GM18867 (cell line): Measurements from ENCODE around the gene ZBTB16.

Experiments used
- ATAC-seq: cut with Tn5 transposase; IDR thresholded peaks from one replicate; pipeline ENCODE4 v1.9.1; 2021; ENCODE audit warnings: mild to moderate bottlenecking, moderate library complexity; ENCODE audit not compliant: unreplicated experiment

Gene ZBTB16

GRCh38 chr11:114197799-114198500 is 138.4 kb downstream of the ZBTB16 start:
- ATAC-seq: no peak

- ATAC-seq: no peak
These were observed 139.5 kb downstream of the ZBTB16 start for GRCh38 chr11:114199051-114199450.

- no peak for ATAC-seq
These were observed 141.0 kb downstream of the ZBTB16 start for GRCh38 chr11:114200351-114201133.

DNA sequence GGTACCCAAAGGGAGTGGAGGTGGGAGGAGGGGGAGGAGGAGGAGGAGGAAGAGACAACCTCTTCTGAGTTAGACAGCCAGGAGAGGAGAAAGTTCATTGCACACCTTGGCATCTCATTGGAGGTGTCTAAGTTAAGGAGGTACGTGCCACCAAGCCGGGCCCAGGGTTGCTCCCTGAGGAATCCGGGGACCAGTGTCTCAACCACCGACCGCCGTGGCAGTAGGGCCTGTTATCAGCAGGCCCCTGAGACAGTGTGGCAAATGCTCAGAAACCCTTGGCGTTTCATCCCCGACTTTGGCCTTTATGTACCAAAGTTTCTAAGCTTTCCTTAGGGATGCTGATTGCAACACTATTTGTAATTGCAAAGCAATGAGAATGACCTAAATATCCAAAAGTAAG is 141.7 kb downstream of the ZBTB16 start:
- ATAC-seq: no peak

GRCh38 chr11:114202011-114202609 is 142.6 kb downstream of the ZBTB16 start:
- no peak for ATAC-seq

GRCh38 chr11:114207096-114207495 is 147.6 kb downstream of the ZBTB16 start:
- no peak for ATAC-seq

- no peak for ATAC-seq
These were observed 148.9 kb downstream of the ZBTB16 start for GRCh38 chr11:114208377-114208776.

- no peak for ATAC-seq
These were observed 149.8 kb downstream of the ZBTB16 start for GRCh38 chr11:114209343-114209742.

GRCh38 chr11:114209904-114210303 is 150.4 kb downstream of the ZBTB16 start:
- ATAC-seq: no peak

GRCh38 chr11:114211444-114212121 is 152.1 kb downstream of the ZBTB16 start:
- ATAC-seq: no peak

- no peak for ATAC-seq
These were observed 154.1 kb downstream of the ZBTB16 start for GRCh38 chr11:114213622-114214021.

- no peak for ATAC-seq
These were observed 155.9 kb downstream of the ZBTB16 start for GRCh38 chr11:114215428-114215827.

DNA sequence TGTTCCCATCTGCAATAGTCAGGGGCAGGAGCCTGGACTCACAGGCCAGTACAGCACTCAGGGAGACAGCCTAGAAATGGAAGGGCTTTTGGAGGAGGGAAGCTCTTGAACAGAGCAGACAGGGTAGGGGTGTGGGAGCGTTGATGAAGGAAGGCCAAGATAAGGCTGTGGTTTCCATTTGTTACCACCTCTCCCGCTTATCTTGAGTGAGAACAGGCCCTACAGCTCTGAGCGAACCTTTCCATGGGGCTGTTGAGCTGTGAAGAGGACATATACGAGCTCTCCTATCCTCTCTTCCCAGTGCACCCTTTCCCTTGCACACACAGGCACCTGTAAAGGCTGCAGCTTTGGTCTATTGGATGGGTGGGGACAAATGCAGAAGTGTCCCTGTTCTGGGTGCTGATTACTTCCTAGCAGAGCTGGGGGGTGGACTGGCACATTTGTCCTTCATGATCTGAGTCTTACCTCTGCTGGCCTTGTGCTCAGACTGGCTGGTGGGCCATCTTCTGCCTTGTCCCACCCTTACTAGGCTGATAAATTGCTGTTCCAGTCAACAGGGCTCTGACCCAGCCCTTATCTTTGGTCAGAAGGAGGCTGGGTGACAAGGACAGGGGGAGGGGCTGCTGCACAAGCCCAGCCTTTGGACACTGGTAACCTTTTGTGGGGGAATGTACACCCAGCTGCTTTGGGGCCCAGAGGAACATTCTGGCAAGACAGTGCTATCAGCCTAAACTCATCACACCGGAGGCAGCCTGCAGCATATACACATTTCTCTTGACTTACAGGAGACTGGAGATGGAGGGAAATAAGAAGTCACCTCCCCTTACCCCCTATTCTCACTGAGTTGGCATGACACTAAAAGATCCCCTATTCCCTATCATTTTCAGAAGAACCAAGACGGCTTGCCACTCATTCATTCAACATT is 156.6 kb downstream of the ZBTB16 start:
- ATAC-seq: no peak

DNA sequence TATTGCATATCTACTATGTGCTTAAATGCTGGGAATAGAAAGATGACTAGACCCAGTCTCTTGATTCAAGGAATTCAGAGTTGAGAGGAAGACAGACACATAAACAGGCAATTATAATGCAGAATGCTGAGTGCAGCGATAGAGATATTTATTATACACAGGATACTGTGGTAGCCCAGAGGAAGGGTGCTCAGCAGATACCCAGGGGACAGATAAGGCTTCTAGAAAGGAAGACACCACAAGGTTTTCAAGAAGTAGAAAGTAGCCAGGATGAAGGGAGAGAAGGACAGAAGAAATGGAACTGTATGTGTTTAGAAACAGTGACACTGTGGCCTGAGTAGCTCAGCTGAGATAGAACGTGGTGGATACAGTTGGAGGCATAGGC is 157.3 kb downstream of the ZBTB16 start:
- ATAC-seq: no peak

DNA sequence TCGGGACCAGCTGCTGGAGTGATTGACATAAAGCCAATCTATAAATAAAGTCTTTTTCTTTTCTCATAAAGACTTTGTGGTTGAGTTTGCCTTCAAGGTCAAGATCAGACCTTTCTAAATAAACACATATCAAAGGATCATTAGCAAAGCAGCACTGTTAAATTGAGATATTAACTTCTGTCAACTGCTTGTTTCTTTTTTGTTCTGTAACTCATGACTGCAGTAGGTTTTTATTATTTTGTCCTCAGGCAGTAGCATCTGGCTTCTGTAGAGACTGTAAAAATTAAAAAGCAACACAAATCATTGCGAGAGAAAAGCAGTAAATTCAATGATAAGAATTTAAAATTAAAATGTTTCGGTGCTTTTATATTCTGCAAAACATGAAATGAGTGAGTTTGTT is 159.0 kb downstream of the ZBTB16 start:
- ATAC-seq: no peak

DNA sequence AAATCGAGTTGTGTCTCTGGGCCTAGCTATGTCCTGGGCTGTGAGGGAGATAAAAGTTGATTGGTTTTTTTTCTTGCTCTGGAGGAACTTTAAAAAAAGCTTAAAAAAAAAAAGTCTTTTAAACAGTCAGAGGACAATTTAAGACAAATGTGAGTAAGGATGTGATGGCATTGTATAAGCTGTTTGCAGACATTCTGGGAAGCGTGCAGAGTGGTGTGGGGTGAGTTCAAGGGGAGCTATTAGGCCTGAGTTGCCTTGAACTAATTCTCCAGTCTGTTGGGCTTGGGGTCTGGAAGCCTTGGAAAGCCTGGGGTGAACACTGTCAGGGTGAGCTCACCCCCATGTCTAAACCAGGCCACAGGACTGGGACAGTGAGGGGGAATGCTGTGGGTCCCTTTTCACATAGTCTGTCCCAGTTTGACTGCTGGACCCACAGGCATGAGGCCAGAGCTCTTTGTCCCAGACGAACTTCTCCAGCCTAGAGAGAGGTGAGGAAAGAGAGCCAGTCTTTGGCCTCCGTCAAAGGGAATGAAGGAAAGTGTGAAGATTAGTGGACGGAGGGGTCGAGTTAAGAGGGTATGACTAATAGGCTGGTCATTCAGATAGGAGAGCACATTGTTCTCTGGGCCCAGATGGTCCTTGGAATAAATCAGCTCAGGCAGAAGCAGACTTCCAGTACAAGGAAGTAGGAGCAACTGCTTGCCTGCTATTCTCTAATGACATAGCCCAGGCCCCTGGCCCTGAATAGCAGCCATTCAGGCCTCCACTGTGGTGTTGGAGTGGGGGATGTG is 160.2 kb downstream of the ZBTB16 start:
- no peak for ATAC-seq

- ATAC-seq: no peak
These were observed 161.5 kb downstream of the ZBTB16 start for GRCh38 chr11:114221037-114221436.

- no peak for ATAC-seq
These were observed 166.2 kb downstream of the ZBTB16 start for GRCh38 chr11:114225661-114226060.

DNA sequence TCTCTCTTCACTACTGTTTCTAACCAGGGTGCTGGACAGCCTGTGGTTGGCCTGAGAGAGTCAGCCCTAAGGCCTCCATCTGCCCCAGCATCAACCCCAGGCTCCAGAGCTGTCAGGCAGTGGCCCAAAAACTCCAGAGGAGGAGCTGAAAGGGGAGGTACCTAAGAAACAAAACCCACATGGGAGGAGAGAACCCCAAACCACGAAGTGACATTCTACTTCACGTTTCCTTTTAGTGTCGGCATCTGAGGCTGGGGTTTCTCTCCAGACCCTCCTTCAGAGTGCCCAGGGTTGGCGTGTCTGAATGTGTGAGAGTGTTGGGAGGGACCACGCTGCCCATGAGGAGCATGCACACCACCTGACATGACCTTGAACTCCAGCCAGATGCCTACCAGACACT is 166.8 kb downstream of the ZBTB16 start:
- ATAC-seq: no peak
